ENCODE results near the gene ATP8A2. TPM values are rescaled to one million over a fixed set of nuclear protein-coding genes. Genes with fewer than 3 reads are reported as not detected.

The ATP8A2 gene
- total and polyA plus RNA-seq, 11 donors = 0.01 to 0.29 (median 0.05) TPM; not detected in 2

DNA sequence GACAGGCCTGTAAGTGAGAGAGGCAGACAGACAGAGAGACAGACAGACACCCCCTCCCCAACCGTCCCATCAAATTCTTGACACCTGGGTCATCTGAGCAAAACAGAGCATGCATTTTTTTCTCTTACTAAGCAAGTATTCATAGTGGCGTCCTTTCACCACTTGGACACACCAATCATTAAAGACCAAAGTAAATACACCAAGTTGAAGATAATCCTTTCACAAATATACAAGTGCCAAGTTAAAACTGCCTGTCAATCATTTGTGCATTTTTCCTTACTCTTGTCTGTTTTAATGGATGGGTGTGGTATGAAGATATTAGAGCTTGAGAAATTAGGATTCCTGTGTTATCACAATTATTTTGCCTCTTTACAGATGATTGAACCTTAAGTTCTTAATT lies 337.3 kb downstream of the ATP8A2 start:
- DNase-seq (no peak), ATAC-seq (no peak)
- WGBS, 4 donors = 67 to 75% (median 72%) methylated on average over 2 of the region's 2 CpGs
- no peaks in the 10 kb centered on the region for H3K27me3 ChIP-seq
- peaks cover 0 to 8% (median 0%) of the 10 kb centered on the region in 12 donors for H3K4me1 ChIP-seq
- intact Hi-C loops (cut with DNase I) = no loop called here
- no peak overlapping the region for H3K27ac ChIP-seq
- H3K4me3 ChIP-seq = no peak overlapping the region
- H3K36me3 ChIP-seq = no peaks in the 10 kb centered on the region
- TF ChIP-seq POLR2A (IDR thresholded peaks at IDR 0.05) = no peak
- TF ChIP-seq, protein P1, sequence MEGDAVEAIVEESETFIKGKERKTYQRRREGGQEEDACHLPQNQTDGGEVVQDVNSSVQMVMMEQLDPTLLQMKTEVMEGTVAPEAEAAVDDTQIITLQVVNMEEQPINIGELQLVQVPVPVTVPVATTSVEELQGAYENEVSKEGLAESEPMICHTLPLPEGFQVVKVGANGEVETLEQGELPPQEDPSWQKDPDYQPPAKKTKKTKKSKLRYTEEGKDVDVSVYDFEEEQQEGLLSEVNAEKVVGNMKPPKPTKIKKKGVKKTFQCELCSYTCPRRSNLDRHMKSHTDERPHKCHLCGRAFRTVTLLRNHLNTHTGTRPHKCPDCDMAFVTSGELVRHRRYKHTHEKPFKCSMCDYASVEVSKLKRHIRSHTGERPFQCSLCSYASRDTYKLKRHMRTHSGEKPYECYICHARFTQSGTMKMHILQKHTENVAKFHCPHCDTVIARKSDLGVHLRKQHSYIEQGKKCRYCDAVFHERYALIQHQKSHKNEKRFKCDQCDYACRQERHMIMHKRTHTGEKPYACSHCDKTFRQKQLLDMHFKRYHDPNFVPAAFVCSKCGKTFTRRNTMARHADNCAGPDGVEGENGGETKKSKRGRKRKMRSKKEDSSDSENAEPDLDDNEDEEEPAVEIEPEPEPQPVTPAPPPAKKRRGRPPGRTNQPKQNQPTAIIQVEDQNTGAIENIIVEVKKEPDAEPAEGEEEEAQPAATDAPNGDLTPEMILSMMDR (IDR thresholded peaks at IDR 0.05) = no peak
- no peaks in the 10 kb centered on the region for H3K9me3 ChIP-seq

DNA sequence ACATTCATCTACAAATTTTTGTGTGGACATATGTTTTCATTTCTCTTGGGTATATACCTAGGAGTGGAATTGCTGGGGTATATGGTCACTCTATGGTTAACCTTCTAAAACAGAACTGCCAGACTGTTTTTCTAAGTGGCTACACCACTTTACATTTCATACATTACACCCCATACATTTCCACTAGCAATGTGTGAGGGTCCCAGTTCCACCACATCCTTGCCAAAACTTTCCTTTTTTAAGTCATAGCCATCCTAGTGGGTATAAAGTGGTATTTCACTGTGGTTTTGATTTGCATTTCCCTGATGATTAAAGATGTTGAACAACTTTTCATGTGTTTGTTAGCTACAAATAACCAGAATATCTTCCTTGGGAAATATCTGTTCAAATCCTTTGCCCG lies 344.0 kb downstream of the ATP8A2 start:
- Histone ChIP-seq H3K4me3 (no peak overlapping the region), H3K36me3 (no peaks in the 10 kb centered on the region), H3K9me3 (no peaks in the 10 kb centered on the region), H3K27ac (no peak overlapping the region), H3K4me1 (no peaks in the 10 kb centered on the region), H3K27me3 (peaks cover 0 to 8% (median 0%) of the 10 kb centered on the region in 9 donors)
- ATAC-seq (no peak), DNase-seq (no peak)
- intact Hi-C loops (cut with DNase I) = no loop called here
- TF ChIP-seq, protein P1 (IDR thresholded peaks at IDR 0.05) = no peak
- WGBS, 4 donors = 69 to 81% (median 73%) methylated on average over 1 of the region's 1 CpG

DNA sequence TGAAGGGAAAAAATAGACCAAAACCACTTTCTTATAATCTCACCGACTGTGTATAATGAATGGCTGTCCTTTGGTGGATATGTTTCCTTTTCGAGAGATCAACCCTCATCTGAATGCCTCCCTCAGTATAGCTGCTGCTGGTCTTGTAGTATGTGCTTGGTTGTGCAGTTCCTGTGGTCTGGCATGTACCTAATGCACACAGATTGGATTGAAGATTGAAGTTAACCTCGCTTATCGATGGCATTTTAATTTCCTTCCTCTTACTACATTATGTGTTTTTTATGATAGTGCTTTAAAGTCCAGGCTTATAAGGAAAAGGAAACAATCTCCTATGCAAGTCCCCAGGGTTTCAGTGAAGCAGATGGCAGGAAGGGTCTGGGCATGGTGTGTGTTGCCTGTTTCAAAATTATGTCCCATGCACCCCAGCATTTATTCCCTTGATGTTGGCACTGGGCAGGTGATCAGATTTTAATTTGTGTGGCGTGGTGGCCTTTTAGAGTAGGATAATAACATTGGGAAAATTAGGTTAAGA lies 346.0 kb downstream of the ATP8A2 start:
- no peaks in the 10 kb centered on the region for H3K36me3 ChIP-seq
- H3K4me3 ChIP-seq = no peak overlapping the region
- no peak for TF ChIP-seq POLR2A (IDR thresholded peaks at IDR 0.05)
- TF ChIP-seq, protein P1 (IDR thresholded peaks at IDR 0.05) = no peak
- 70 to 77% (median 73%) methylated on average over 5 of the region's 5 CpGs for WGBS, 4 donors
- no peaks in the 10 kb centered on the region for H3K9me3 ChIP-seq
- H3K4me1 ChIP-seq = no peaks in the 10 kb centered on the region
- DNase-seq = no peak
- intact Hi-C loops (cut with DNase I) = no loop called here
- H3K27ac ChIP-seq = no peak overlapping the region
- ATAC-seq = no peak
- peaks cover 0 to 8% (median 0%) of the 10 kb centered on the region in 9 donors for H3K27me3 ChIP-seq

DNA sequence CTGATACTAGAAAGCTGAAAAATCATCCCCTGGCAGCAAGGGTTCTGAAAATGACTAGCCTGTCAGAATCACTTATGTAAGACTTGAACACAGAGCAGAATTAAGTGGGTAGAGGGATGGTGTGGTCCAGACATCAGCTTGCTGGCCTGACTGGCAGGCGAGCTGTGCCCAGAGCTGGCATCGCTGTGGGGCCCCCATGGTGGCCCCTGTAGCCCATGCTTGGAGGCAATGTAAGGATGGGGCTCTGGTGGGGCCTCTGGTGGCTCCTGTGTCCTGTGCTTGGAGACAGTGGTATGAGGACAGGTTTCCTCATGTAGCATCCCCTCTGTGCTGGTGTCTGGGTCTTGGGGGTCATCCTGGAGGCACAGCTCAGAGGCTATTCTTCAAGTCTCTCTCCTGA lies 347.9 kb downstream of the ATP8A2 start:
- Histone ChIP-seq H3K27me3 (peaks cover 0 to 3% (median 0%) of the 10 kb centered on the region in 9 donors), H3K36me3 (no peaks in the 10 kb centered on the region), H3K9me3 (no peaks in the 10 kb centered on the region), H3K4me3 (no peak overlapping the region), H3K27ac (no peak overlapping the region), H3K4me1 (no peaks in the 10 kb centered on the region)
- intact Hi-C loops (cut with DNase I) = loop anchor here in 1 of 10 donors (10.0 kb wide), 1 partner anchor 215 kb away; no protein-coding TSS in a partner anchor
- DNase-seq (no peak), ATAC-seq (no peak)
- TF ChIP-seq, protein P1 (IDR thresholded peaks at IDR 0.05) = no peak
- TF ChIP-seq POLR2A (IDR thresholded peaks at IDR 0.05) = no peak
- WGBS, 4 donors = 90 to 95% (median 91%) methylated on average over 2 of the region's 2 CpGs; no CpG with 5 or more reads in 1 of the 4 donors

Measured in heart left ventricle (tissue), 16 donors.